Stimulated activated CD4-positive, alpha-beta T cell treated with anti-CD3 and anti-CD28 coated beads, Interleukin-4, amount 100 ng/mL, for 24 hours (primary cell): ENCODE data around the gene CHN2.

Source experiments
- DNase-seq: peaks from one replicate; pipeline ENCODE4 v3.0.0-alpha.2; 2020

CHN2 gene

DNA sequence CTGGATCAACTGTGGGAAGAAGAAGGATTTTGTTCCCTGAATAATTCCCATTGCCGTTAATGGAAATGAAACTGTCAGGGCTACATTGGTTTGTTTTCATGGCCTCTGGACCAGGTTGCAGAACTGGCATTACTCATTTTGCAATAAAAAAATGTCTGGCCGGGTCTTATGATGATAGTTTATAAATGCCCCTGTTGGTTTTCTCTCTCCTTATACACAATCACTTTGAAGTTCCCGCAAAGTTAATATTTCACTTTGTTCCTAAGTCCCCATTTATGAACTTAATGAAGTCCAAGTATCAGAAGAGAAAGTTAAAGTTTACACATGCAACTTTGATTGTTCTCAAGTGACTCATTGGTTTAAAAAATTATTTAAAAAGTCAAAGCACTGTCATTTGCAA is 218.3 kb downstream of the CHN2 start:
- no peak for DNase-seq

DNA sequence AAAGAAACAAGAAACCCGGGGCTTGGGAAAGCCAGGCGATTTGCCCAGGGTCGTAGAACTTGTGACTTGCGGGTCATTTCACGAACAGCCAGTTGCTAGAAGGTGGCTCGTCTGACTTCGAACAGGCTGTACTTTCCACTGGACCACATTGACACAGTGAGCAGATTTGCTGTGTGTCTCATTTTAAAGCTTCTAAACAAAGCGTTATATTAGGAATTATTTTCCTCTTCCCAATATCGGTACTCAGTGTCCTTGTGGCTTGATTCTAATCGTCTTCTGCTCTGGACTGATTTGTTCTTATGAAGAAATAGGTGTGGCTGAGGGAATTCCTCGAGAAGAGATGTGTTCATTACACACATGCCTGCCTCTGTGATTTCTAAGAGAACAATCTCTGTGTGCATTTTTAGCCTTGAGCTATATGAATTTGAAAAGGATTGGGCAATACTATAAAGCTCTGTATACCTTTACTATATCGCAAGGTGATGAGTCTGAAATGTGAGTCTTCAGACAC is 219.1 kb downstream of the CHN2 start:
- no peak for DNase-seq

DNA sequence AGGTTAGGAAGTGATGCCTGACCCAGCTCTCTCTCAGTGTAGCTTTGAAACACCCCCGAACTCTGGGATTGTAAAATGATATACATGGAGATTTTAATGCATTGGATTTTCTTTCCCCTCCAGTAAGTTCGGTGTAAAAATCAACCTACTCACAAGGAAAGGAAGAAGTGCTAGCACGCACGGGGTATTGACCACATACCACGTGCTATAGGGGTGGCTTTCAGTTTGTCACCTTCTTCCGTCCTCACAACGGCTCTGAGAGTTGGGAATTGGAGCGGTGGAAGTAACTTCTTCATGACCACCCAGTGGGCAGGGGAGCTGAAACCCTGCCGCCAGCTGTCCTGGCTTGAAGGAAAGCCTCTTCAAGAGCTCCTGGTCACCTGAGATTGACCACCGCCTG is 219.6 kb downstream of the CHN2 start:
- DNase-seq = no peak

DNA sequence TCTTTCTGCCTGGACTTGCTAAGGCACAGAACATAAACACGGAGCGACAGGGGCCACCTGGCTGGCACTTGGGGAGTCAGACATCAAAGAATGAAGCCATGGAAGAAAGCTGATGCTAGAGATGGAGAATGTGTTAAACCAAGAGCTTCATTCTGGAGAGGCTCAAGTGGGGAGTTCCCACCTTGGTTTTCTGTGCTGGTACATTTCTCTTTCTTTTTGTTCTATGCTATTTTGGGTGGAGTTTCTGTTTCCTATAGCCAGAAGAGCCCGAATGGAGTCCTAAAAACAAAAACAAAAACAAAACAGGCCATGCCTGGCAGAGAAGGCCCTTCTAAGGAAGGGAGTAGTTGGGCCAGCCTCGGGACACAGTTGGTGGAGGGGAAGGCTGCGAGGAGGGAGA is 220.6 kb downstream of the CHN2 start:
- DNase-seq = no peak

DNA sequence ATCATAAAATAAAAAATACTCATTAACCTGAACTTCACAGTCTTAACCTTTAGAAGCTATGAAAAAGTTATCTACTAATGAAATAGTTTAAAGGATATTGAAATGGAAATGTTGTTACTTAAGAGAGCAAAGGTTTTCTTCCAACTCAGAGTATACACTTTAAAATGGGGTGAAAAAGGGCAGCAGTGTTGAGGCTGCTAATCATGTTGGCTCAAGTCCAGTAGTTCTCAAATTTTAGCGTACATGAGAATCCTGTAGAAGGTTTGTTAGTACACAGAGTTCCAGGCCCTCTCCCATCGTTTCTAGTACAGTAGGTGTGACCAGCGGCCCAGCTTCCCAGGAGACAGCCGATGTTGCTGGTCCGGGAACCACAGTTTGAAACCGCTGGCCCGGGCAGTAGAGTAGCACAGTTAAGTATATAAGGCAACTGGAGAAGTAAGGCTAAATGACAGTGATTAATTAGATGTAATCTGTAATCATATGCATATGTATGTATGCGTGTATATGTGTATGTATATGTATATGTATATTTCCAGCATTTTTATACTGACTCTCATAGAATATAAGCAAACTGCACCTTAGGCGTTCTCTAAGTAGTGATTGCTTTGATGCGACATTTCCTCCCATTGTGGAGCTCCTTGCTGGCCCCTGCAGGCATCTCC is 221.8 kb downstream of the CHN2 start:
- DNase-seq = no peak

DNA sequence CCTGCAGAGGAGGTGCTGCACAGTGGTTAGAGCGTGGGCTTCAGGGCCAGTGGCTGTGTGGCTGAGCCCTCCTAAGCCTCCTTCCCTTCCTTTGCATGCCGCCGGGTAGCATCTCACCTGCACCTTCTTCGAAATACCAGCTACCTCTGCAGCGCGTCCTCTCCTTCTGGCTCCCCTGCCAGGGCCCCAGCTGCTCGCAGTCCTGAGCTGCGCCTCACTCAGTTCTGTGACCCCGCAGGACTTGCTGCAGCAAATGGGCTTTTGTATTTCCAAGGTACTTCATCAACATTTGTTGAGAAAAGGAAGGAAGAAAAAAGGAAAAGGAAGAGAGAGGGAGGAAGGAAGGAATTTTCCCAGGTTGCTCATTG is 222.3 kb downstream of the CHN2 start:
- no peak for DNase-seq

DNA sequence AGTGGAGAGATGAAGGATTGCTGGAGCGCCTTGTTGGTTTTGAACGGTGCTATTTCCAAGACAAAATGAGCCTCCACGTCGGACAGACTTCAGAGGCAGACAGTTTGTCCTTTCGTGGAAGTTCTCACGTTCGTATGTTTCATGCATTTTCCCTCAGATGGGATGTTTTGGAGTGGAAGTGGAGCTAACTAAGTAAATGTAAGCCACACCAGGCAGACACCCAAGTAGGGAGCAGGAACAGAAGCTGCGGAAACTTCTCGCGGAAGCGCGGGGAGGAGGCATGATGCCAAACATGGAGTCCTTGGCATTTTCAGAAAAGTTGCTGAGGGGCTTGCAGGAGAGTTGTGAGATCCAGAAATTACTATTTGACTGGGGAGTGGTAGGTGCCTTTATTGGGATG is 223.5 kb downstream of the CHN2 start:
- DNase-seq = no peak

DNA sequence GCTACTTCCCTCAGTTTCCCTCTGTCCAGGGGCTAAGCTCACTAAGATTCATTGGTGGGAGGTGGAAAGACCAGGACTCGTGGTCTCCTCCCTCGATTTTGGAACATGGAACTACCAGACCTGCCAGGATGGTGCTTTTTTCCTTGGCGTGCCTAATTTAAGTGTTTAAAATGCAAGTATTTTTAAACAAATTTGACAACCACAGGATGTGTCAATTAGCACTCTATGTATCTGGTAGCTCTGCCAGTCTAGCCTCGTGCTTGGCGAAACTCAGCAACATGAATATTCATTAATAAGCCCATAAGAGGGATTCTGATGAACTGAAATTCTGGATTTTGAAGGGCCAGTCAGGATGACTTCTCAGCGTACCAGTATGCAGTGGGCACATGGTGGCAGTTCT is 224.1 kb downstream of the CHN2 start:
- no peak for DNase-seq

DNA sequence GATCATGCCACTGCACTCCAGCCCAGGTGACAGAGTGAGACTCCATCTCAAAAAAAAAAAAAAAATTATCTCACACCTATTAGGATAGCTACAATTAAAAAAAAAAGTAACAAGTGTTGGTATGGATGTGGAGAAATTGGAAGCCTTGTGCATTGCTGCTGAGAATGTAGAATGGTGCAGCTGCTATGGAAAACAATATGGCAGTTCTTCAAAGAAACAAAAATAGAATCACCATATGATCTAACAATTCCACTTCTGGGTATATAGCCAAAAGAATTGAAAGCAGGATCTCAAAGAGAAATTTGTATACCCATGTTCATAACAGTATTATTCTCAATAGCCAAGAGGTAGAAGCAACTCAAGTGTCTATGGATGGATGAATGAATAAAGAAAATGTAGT is 225.4 kb downstream of the CHN2 start:
- no peak for DNase-seq

DNA sequence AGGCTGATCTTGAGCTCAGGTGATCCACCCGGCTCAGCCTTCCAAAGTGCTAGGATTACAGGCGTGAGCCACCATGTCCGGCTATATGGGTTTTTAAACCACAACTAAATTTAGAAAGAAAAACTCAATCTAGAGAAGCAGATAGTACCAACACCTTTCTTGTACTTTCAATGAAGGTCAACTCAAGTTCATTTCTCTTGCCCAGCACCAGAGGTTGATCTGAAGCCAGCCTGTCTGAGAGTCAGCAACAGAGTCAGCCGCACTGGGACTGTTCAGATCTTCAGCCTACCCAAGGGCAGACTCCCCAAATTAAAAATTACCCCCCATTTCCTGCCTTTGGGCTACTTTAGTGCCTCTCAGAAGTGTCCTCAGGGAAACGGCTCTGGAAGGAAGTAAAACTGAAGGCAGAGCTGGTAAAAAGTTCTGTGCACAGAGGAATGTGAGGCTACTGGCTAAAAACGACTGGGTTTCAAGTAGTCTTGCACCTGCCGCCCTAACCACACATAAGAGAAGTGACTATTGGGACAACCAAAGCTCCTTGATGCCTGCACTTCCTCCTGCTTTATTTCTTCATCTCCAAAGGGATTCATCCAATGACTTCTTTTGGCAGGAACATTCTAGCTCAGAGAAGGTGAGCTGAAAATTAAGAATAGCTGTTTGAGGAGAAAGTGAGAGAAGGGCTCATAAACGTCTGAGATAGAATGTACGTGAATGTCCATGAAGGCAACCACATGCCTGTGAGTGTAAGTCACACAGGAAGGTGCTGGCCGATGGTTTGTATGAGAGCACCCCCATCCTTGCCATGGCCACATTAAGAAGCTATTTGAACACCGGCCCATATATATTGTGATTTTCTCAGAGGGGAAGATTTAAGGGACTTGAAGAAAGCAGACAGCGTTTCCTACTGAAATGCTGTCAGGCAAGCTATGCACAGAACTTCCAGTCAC is 226.7 kb downstream of the CHN2 start:
- DNase-seq = no peak

DNA sequence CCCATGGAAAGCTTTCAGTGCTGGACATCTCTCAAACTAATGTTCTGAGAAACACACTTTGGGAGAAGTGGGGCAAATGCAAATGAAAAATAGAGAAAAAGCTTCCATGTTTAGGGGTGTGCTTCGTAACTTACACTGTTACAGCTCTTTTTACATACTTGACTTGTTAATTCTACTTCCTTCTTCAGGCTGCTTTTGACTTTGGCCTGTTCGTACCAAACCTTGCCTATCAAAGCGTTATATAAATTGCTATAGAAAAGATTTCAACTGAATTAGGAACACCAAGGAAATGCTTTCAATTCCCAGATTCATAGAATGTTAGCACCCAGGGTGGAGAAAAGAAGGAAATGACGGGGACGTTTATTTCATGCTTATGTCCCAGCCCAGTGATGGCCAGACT is 228.3 kb downstream of the CHN2 start:
- no peak for DNase-seq

DNA sequence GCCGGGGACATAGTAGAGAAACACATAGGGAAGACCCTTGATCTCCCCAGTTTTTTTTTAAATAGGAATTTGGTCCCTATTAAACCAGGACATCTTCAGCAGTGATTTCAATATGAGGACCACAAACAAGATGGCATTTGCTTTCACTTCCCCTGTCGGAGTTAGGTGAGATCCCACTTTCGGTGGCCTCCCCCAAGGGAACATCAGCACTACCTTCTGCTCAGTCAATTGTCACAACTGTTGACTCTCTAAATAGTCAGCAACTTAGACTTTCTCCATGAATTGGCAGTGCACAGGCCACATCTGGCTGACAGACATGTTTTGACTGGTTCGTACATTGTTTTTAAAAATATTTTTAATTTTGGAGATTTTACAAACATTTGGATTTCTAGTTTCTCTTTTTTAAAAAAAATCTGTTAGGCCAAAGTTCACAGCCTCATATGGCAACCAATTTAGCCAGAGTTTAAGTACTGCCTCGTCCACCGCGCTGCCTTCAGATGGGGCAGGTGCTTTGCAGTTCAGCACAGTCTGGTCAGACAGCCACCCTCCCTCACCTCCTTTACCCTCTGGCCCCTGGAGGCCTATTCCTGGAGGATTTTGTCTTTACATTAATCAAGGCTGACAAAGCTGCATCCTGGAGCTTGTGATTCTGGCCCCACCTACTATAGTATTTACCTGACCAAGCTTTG is 229.9 kb downstream of the CHN2 start:
- no peak for DNase-seq

DNA sequence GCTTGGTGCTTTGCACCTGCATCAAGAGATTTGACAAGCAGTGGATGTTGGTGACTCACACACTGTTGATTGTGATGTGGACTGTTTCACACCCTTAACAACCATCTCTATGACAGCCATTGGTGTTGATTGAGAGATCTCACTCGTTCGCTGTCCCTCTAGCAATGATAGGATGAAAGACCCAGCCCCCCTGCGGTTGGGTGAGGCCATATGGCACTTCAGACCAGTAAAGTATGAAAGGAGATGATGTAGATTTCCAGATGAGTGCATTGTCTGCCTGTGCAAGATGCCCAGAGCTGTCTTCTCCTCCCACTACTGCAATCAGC is 230.4 kb downstream of the CHN2 start:
- DNase-seq = no peak

DNA sequence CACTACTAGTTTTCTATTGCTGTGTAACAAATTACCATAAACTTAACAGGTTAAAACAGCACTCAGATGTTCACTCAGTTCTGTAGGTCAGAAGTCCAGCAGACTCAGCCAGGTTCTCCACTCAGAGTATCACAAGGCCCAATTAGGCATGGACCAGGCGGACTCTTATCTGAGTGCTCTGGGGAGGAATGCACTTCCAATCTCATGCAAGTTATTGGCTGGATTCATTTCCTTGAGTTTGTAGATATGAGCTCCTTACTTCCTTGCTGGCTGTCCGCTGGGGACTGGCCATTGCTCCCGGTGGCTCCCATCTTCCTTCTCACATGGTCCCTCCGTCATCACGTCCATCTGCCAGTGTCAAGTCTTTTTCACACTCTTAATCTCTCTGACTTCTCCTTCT is 232.0 kb downstream of the CHN2 start:
- DNase-seq = no peak

DNA sequence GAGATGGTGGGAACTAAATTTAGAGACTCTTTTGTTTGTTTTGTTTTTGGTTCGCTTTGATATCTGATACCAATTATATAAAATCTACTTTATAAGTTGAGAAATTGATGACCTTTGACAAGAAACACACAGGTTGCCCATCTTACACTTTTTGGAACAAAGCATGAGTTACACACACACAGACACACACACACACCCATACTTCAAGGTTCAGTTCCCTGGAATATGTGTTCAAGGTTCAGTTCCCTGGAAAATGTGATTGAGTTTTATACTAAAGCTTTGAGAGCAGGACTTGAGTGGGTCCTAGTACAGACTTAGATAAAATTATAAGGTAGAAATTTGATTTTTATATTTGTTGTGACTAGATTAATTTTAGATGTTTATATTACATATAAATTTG is 234.8 kb downstream of the CHN2 start:
- DNase-seq = no peak

DNA sequence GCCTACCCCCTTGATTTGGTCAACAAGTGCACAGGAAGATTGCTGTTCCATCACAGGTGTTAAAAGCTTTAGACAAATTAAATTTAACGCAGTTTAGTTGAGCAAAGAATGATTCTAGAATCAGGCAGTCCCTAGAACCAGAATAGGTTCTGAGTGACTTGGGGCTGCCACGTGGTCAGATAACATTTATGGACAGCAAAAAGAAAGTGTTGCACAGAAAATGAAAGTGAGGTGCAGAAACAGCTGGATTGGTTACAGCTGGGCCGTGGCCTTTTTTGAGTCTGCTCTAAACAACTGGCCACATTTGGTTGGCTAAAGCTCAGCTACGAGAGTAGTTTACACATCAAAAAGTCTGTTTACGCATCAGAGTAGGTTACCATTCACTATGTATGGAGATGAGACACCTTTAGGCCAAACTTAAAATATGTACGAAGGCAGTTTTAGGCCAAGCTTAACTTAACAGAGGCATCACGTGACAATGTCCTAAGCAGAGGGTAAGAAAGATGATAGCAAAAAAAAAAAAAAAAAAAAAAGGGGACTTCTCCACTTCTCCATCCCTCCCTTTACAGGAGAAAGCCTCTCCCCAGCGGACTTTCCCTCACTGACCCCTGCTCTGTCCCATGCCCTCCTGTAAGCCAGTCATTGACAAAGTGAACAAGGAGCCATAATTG is 235.8 kb downstream of the CHN2 start:
- no peak for DNase-seq

DNA sequence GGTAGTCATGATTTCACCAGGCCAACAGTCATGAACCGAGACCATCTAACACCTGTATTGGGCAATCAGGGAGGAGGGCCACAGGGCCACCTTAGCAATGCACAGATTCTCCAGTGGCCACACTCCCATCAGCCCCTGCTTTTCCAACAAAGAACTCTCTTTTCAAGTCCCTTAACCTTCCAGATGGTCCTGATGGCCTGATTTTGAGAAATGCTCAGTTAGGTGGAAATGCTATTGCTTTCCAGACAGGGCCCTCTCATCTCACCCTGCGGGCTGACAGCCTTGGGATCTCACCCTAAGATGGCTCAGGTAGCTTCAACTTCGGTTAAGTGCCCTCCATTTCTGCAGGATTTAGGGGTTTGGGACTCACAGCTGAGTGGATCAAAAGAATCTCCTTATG is 237.1 kb downstream of the CHN2 start:
- DNase-seq = no peak

DNA sequence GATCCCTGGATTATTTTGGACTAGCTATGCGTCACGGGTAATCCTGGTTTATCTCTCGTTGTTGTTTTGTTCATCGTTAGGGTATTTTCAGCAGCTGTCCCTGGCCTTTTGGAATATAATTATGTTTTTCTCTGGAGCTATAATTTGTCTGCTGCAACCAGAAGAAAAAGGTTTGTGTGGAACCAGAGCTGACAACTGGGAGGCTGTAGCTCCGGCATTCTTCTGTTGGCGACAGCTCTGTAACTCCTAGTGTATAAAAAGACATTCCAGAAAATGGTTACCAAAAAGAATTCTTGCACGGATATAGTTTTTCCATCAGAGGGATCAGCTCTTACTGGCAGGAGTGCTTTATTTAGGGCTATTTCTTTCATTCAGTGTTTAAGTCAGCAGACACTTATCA is 238.1 kb downstream of the CHN2 start:
- no peak for DNase-seq

DNA sequence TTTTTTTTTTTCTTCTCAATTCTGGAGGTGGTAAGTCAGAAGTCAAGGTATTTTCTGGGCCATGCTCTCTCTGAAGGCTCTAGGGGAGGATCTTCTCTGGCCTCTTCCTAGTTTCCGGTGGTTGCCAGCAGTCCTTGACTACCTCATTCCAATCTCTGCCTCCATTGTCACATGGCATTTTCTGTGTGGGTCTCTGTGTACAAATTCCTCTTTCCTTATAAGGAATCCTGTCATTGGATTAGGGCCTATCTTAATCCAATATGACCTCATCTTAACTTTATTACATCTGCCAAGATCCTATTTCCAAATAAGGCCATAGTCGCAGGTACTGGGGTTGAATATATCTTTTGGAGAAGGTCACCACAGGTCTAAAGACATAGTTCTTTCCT is 239.8 kb downstream of the CHN2 start:
- no peak for DNase-seq

DNA sequence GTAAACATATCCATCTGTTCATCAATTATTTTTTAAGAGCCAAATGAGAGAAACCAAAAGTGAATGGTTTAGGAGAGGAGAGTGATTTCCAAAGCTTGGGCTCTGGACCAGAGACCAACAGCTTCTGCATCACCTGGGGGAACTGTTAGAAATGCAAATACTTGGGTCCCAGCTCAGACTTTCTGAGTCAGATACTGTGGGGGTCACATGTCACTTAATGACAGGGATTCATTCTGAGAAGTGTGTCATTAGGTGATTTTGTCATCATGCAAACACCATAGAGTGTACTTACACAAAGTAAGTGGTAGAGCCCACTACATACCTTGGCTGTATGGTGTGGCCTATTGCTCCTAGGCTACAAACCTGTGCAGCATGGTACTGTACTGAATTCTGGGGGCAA is 240.6 kb downstream of the CHN2 start:
- no peak for DNase-seq

DNA sequence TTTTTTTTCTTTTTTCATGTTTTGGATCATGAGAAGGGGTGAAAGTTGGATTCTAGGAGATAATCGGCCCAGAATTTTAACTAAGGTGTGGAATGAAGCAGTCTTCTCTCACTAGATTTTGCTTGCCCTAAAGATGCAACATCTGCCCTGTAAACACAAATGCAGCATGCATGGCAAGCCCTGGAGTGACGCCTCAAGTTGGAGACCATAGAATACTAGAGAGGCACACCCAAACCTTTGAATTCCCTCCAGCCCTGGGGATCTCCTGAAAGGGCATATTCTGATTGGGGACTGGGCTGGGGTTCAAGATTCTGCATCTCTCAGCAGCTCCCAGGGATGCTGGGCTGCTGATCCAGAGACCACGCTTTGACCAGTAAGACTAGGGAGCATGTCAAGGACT is 241.3 kb downstream of the CHN2 start:
- DNase-seq = no peak

DNA sequence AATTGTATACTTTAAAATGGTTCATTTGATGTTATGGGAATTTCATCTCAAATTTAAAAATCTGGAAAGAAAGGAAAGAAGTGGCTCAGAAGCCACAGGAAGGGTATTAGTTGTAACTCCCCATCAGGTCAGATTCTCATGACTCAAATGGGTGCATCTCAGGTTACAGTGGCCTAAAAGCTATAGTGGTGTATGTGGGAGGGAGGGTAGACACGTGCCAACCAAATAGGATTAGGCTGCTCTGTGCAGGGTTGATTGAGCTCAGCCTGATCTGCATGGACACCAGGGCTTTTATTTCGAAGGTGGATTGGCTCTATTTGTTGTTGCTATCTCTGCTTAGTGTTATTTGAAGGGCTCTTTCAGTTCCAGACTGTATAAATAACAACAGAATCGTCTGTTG is 247.6 kb downstream of the CHN2 start:
- DNase-seq = no peak

DNA sequence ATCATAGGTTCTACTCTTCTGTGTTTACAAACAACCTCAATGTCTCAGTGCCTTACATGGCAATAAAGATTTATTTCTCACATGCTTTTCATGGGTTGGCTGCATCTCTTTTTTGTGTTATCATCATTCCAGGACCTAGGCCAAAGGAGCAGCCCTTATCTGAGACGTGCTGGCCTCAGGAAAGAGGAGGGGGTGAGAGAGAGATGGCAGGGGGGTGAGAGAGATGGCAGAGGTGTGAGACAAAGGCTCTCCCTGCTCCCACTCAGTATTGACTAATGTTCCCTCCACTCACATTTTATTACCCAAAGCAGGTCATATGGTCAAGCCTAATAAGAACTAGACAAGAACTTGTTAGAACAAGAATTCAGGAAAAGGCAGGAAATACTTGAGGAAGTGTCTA is 249.0 kb downstream of the CHN2 start:
- DNase-seq = no peak

DNA sequence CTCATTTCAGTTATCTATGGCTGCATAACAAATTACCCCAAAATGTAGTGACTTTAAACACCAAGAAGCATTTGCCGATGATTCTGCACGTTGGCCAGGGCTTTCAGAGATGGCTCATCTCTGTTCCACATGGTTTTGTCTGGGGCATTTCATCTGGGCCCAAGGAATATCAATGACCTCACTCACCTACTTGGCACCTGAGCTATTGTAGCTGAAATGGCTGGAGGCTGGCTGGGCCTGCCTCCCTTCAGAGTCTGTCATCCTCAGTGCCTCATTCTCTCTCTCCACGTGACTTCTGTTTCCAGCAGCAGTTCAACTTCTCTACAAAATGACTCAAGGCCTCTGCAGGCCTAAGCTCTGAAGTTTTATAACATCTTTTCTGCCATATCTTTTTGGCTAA is 249.7 kb downstream of the CHN2 start:
- DNase-seq = no peak
